ENCODE measurements around the gene STK32B.

STK32B gene

DNA sequence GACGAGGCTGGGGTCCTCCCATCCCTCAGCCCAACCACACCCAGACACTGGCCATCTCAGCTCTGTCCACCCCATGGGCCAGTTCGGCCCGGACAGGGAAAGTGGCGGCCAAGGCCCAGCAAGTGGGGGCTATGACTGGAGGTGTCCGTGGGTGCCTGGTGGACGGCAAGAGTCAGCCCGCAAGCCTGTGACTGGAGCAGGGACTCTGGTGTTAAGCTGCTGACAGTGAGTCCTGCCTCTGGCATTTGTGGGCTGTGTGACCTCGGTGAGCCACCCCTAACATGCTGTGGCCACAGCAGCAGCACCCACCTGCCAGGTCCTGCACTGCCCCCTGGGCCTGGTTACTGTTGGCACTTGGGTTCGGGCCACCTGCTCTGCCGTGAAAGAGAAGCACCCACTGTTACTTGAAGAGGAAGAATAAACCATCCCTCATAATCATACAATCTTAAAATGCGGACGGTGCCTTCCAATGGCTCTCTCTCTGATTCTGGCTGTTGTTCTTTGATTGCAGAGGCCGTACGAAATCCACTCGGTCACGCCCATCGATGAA, 405.1 kb downstream of the STK32B start:
- no peak for DNase-seq

DNA sequence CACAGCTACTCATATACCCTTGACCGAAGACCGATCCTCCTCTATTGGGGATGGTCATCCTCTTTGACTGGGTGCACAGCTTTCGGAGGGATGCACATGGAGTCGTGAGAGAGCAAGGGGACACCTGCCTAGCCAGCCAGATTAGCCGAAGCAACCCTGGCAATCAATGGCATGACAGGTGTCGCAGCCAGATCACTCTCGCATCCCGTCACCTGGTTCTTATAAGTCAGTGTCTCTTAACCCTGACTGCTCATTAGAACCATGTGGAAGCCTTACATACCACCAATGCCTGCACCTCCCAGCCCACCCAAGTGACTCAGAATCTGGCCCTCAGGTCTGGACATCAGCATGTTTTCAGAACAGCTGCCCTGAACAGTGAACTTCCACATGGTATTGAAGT, 407.4 kb downstream of the STK32B start:
- DNase-seq = no peak

DNA sequence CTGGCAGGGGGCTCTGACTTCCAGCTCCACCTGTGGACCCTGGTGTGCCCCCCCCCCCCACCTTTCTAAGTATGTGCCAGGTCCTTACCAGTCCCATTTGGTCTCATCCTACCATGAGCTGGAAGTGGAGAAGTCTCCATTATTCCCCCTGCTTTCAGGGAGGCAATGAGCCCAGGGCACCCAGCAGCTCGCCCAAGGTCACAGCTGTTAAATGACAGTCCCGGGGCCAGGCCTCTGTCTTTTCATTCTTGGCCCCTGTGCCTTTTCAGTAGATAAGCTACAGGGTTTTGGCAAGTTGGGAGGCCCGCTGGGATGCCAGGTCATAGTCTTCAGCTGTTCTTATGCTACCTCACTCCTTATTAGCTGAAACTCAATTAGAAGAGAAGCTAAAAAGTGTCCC, 408.0 kb downstream of the STK32B start:
- no peak for DNase-seq

- peak; percentile 9 for DNase-seq
These were observed 409.0 kb downstream of the STK32B start for GRCh38 chr4:5460106-5460801.

DNA sequence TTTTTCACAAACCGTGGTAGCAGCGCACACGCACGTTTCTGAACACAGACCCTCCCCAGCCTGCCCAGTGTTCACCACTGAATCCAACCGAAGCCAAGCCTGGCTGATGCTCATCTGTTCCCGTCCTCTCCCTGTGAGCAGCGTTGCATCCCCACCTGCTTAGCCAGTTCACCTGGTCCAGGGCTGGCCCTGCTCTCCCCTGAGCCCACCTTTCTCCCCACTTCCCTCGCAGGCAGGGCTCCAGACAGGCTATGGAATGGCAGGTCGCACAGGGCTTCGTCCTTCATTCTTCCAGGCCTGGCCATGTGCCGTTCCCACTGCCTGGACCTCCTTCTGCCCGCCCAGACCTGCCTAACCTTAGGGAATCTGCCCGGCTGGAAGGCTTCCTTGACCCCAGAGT, 410.2 kb downstream of the STK32B start:
- DNase-seq = no peak

DNA sequence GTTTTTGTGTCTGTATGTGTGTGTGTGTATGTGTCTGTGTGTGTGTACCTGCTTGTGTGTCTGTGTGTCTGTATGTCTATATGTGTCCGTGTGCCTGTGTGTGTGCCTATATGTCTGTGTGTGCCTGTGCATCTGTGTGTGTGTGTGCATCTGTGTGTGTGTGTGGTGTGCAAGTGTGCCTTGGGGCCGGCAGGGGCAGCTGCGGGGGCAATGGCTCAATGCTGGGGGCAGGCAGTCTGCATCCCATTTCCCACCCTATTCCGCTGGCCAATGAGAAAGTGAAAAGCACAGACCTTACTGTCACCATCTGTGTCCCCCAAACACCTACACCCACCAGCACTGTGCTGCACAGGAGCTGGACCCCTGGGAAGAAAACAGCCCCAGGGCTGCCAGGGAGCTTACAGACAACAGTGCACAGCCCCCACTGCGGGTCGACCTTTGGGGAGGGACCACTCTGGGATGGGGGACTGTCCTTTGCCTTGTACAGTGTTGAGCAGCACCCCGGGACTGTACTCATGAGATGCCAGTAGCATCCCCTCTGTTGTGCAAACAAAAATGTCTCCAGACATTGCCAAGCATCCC, 411.1 kb downstream of the STK32B start:
- no peak for DNase-seq

DNA sequence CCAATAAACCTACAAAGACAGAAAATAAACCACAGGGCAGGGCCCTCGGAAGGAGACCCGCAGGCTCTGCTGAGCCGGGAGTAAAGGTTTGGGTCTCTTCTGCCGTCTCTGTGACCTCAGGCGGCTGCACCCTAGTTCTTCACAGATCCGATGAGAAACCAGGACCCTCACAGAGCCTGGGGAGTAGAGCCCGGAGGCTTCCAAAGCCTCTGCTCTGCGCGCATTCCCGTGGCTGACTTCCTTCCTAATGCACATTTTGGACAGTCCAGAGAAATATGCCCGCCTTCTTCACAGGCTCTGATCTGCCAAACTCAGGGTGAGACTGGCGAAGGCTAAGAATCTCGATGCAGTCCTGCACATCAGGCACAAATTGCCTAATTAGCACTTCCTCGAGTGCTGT, 411.6 kb downstream of the STK32B start:
- DNase-seq = no peak

DNA sequence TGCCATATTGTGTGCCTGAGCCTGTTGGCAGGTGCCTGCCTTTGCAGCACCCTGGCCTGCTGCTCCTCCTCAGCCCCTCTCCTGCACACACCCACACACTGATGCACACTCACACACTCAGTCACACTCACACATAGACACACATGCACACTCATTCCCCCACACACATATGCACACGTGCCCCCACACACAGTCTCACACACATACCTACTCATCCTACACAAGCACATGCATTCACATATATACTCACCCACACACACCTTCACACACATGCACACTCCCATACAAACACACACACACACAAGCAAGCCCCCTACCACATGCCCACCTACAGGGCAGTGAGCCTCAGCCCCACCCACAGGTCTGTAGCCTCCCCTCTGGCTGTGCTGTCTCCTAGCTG, 412.1 kb downstream of the STK32B start:
- DNase-seq = no peak

- no peak for DNase-seq
These were observed 412.8 kb downstream of the STK32B start for GRCh38 chr4:5463936-5464650.

GRCh38 chr4:5465529-5465928, 414.2 kb downstream of the STK32B start:
- DNase-seq = no peak

- no peak for DNase-seq
These were observed 414.7 kb downstream of the STK32B start for GRCh38 chr4:5465956-5466355.

GRCh38 chr4:5467111-5467510, 415.8 kb downstream of the STK32B start:
- no peak for DNase-seq

DNA sequence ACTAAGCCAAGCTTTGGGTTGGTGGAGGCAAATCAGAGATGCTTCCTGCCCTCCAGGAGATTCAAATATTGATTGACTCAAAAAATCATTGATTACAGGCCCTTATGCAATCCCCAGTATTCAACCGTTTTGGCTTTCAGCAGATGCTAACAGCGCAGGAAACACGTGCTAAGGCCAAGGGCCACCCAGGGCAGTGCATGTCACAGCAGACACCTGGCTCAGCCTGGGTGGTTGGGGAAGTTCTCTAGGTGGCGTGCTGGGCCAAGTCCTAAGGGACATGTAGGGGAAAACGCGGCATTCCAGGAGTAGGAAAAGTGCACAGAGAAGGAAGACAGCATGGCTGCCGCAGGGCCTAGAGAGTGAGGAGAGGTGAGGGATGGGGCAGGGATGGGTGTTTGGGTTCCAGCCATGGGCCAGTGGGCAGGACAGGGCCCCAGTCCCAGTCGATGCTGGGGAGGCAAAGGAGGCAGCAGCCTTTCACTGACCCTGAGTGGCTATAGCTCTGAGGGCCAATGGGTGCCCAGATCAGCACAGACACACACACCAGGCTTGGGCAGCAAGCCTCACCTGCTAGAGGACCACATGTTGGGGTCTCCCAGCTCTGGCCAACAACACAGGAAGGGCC, 418.0 kb downstream of the STK32B start:
- DNase-seq = no peak

DNA sequence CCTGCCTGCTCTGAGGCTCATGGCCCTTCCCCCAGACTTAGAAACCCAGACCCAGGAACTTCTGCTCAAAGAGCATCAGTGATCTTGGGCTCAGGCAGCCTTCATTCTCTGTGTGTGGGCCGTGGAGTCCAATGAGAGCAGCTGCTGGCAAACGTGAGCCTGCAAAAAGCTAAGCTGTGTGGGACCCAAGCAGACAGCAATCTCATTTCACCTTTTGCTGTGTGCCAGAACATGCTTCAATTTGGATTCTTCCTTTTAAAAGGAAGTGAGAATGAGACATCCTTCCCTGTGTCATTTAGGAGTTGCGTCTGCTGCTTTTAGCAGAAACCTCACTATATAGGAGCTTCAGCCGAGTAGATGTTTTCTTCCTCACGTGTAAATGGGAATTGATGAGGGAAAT, 418.6 kb downstream of the STK32B start:
- DNase-seq = no peak

GRCh38 chr4:5470318-5471198, 419.3 kb downstream of the STK32B start:
- DNase-seq = no peak

DNA sequence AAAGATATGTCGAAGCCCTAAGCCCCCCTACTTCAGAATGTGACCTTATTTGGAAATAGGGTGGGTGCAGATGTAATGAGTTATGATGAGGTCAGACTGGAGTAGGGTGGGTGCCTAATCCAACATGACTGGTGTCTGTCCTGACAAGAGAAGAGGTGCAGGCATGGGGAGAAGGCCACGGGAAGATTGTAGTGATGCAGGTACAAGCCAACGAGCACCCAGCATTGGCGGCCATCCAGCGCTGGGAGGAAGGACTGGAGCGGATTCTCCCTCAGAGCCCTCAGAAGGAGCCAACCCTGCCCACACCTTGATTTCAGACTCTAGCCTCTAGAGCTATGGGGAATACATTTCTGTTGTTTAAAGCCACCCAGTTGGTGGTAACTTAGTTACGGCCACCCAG, 419.9 kb downstream of the STK32B start:
- DNase-seq = no peak

DNA sequence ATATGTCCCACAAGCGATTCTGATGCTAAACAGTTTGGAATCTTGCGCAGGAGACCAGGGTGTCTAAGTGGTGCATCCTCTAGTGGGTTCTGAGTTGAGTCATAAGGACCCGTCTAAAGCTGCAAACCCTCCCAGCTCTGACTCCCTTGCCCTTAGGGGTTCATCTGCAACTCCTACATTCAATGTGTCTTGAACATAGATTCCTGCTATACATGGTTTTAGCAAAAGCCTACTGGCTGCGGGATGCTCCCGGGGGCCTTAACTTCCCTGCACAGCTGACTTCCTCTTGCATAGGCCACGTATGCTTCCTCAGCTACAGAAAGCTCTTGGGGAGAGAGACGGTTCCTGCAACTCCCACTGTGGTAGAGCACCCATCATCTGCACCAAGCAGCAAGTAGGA, 420.4 kb downstream of the STK32B start:
- DNase-seq = no peak

GRCh38 chr4:5472160-5472591, 420.9 kb downstream of the STK32B start:
- no peak for DNase-seq

GRCh38 chr4:5473125-5473524, 421.8 kb downstream of the STK32B start:
- DNase-seq = no peak

DNA sequence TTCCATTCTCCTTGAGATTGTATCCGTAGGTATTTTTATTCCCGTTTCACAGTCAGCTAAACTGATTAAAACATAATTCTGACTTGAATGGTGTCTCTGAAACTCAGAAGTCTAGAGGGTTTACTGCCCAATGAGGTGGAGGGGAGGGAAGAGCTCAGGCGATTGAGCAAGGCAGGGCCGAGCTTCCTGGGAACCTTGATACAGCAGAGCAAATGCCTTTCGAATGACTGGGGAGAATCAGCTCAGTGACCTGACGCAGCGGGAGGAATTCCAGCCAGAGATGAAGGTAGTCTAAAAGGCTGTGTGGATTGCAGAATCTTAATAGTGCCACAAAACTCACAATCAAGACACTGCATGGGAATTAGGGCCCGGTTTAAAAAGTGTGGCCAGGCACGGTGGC, 423.5 kb downstream of the STK32B start:
- no peak for DNase-seq

- no peak for DNase-seq
These were observed 426.3 kb downstream of the STK32B start for GRCh38 chr4:5477613-5478012.

DNA sequence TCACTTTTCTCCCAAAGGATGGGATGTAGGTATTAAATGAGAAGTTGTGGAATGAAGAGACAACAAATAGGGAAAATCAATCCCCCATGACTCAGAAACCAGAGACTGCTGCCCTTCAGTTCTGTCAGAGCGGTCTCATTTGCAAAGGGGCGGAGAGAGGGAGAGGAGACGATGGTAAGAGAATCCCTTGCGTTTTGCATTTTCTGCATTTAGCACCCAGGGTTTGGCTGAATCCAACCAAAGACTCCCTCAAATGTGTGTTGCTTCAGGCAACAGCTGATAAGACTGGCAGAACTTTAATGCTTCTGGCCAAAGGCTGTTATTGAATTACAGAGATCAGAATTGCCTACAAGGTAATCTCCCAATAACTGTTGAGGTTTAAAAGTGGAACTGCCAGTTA, 426.9 kb downstream of the STK32B start:
- DNase-seq = no peak

GRCh38 chr4:5478697-5479096, 427.4 kb downstream of the STK32B start:
- no peak for DNase-seq
